ENCODE results near the gene ANO5. TPM values are rescaled to one million over a fixed set of nuclear protein-coding genes. Genes with fewer than 3 reads are reported as not detected.
"Not testable (repeated sequence)": the region's sequence is repeated elsewhere in the genome, so short reads cannot be mapped to it uniquely, and the experiment has no call there.

ANO5 gene
- total RNA-seq, 1 experiment from 2014 or later = not detected

DNA sequence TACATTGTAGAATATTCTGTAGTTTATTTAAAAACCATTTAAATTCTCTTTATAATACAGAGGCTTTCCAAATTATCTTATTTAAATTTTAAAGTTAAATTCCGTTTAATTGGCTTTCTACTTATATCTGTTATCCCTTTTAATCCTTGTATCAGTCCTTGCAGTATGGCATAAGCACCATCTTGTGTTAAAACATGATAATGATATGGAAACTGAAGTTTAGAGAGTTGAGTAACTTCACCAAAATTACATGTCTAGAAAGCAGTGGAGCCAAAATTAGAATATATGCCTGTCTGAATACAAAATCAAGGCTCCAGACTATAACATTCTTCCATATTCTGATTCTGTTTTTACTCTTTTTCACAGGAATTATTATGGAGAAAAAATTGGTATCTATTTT, 57.0 kb downstream of the ANO5 start:
- CTCF ChIA-PET = no interaction called here
- Histone ChIP-seq H3K9me3 (no peaks in the 10 kb centered on the region), H3K36me3 (ENCODE audit: control insufficient read depth, insufficient read depth, low read length) (no peaks in the 10 kb centered on the region), H3K4me3 (ENCODE audit: low read depth, low read length) (no peak overlapping the region), H3K27me3 (replicated peaks; ENCODE audit: control insufficient read depth, insufficient read depth, low read length) (no peaks in the 10 kb centered on the region), H3K4me1 (no peaks in the 10 kb centered on the region)
- DNase-seq = no peak
- H3K4me1 Mint-ChIP-seq (ENCODE audit: low read depth, unreplicated experiment) = no peaks in the 10 kb centered on the region
- H3K4me3 Mint-ChIP-seq (ENCODE audit: unreplicated experiment) = no peak overlapping the region
- BruUV-seq (replicated peaks) = no TSS peak
- no peak overlapping the region for H3K27ac Mint-ChIP-seq (ENCODE audit: unreplicated experiment)
- intact Hi-C loops (cut with micrococcal nuclease; ENCODE audit: unreplicated experiment) = no loop called here
- no peaks in the 10 kb centered on the region for H3K9me3 Mint-ChIP-seq (ENCODE audit: unreplicated experiment)
- TF ChIP-seq, protein P1, sequence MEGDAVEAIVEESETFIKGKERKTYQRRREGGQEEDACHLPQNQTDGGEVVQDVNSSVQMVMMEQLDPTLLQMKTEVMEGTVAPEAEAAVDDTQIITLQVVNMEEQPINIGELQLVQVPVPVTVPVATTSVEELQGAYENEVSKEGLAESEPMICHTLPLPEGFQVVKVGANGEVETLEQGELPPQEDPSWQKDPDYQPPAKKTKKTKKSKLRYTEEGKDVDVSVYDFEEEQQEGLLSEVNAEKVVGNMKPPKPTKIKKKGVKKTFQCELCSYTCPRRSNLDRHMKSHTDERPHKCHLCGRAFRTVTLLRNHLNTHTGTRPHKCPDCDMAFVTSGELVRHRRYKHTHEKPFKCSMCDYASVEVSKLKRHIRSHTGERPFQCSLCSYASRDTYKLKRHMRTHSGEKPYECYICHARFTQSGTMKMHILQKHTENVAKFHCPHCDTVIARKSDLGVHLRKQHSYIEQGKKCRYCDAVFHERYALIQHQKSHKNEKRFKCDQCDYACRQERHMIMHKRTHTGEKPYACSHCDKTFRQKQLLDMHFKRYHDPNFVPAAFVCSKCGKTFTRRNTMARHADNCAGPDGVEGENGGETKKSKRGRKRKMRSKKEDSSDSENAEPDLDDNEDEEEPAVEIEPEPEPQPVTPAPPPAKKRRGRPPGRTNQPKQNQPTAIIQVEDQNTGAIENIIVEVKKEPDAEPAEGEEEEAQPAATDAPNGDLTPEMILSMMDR (IDR thresholded peaks at IDR 0.05; ENCODE audit: insufficient read depth in 1 of 2, low read depth in 1 of 2, low read length in 1 of 2, severe bottlenecking in 1 of 2, unreplicated experiment in 1 of 2) = no peak
- POLR2A ChIA-PET = no interaction called here
- no peaks in the 10 kb centered on the region for H3K36me3 Mint-ChIP-seq (ENCODE audit: insufficient read depth, unreplicated experiment)
- peaks cover 15% of the 10 kb centered on the region for H3K27me3 Mint-ChIP-seq (ENCODE audit: insufficient read depth, unreplicated experiment)

DNA sequence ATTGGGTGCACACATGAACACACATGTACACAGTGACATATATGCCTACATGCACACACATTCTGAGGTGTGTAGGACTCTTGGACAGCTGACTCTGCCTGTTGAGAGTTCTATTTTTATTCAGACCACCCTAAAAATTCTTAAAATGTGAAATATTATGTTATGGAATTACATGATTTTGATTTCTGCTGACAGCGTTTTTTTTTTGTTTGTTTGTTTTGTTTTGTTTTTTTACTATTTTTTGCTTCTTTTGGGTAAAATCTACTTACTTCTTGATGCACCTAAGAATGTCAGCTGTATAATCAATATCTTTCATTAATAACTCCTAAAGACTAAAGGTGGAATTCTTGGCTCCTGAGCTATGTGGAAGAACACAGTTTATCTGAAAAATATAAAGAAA, 64.0 kb downstream of the ANO5 start:
- Histone ChIP-seq H3K9me3 (no peaks in the 10 kb centered on the region), H3K27me3 (replicated peaks; ENCODE audit: control insufficient read depth, insufficient read depth, low read length) (no peaks in the 10 kb centered on the region), H3K4me3 (ENCODE audit: low read depth, low read length) (no peak overlapping the region), H3K4me1 (no peaks in the 10 kb centered on the region), H3K36me3 (ENCODE audit: control insufficient read depth, insufficient read depth, low read length) (no peaks in the 10 kb centered on the region)
- CTCF ChIA-PET = no interaction called here
- peaks cover 2% of the 10 kb centered on the region for H3K27me3 Mint-ChIP-seq (ENCODE audit: insufficient read depth, unreplicated experiment)
- BruUV-seq (replicated peaks) = no TSS peak
- no peak overlapping the region for H3K4me3 Mint-ChIP-seq (ENCODE audit: unreplicated experiment)
- POLR2A ChIA-PET = no interaction called here
- no peaks in the 10 kb centered on the region for H3K9me3 Mint-ChIP-seq (ENCODE audit: unreplicated experiment)
- no peaks in the 10 kb centered on the region for H3K36me3 Mint-ChIP-seq (ENCODE audit: insufficient read depth, unreplicated experiment)
- H3K27ac Mint-ChIP-seq (ENCODE audit: unreplicated experiment) = no peak overlapping the region
- H3K4me1 Mint-ChIP-seq (ENCODE audit: low read depth, unreplicated experiment) = no peaks in the 10 kb centered on the region
- no peak for DNase-seq
- TF ChIP-seq, protein P1 (IDR thresholded peaks at IDR 0.05; ENCODE audit: insufficient read depth in 1 of 2, low read depth in 1 of 2, low read length in 1 of 2, severe bottlenecking in 1 of 2, unreplicated experiment in 1 of 2) = no peak
- intact Hi-C loops (cut with micrococcal nuclease; ENCODE audit: unreplicated experiment) = no loop called here

DNA sequence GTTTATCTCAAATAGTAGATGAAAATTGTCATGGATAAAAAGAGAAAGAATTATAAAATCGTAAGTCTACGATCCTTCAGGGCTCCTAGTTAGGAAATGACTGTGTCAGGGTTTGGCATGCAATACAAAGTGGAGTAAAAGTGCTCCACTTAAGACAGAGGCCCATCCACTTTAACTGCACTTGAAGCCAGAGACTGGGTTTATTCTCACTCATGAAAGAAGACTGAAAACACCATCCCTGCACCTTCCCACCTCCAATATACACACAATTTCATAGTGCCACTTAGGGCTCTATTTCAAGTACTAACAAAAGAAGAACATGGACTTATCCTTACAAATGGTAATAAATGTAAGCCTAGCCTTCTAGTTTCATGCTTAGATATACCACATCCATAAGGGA, 70.7 kb downstream of the ANO5 start:
- DNase-seq = no peak
- no peaks in the 10 kb centered on the region for H3K9me3 ChIP-seq
- ChIA-PET CTCF (no interaction called here), POLR2A (interaction anchor here (0.7 kb wide), 1 partner anchor 962 kb away, joined by 3 read pairs; no protein-coding TSS in a partner anchor)
- Mint-ChIP-seq H3K4me3 (ENCODE audit: unreplicated experiment) (no peak overlapping the region), H3K27me3 (ENCODE audit: insufficient read depth, unreplicated experiment) (peaks cover 2% of the 10 kb centered on the region), H3K4me1 (ENCODE audit: low read depth, unreplicated experiment) (no peaks in the 10 kb centered on the region), H3K36me3 (ENCODE audit: insufficient read depth, unreplicated experiment) (no peaks in the 10 kb centered on the region), H3K9me3 (ENCODE audit: unreplicated experiment) (no peaks in the 10 kb centered on the region), H3K27ac (ENCODE audit: unreplicated experiment) (no peak overlapping the region)
- BruUV-seq (replicated peaks) = no TSS peak
- H3K27me3 ChIP-seq (replicated peaks; ENCODE audit: control insufficient read depth, insufficient read depth, low read length) = no peaks in the 10 kb centered on the region
- TF ChIP-seq, protein P1 (IDR thresholded peaks at IDR 0.05; ENCODE audit: insufficient read depth in 1 of 2, low read depth in 1 of 2, low read length in 1 of 2, severe bottlenecking in 1 of 2, unreplicated experiment in 1 of 2) = no peak
- H3K36me3 ChIP-seq (ENCODE audit: control insufficient read depth, insufficient read depth, low read length) = no peaks in the 10 kb centered on the region
- no peak overlapping the region for H3K4me3 ChIP-seq (ENCODE audit: low read depth, low read length)
- H3K4me1 ChIP-seq = no peaks in the 10 kb centered on the region
- intact Hi-C loops (cut with micrococcal nuclease; ENCODE audit: unreplicated experiment) = no loop called here

DNA sequence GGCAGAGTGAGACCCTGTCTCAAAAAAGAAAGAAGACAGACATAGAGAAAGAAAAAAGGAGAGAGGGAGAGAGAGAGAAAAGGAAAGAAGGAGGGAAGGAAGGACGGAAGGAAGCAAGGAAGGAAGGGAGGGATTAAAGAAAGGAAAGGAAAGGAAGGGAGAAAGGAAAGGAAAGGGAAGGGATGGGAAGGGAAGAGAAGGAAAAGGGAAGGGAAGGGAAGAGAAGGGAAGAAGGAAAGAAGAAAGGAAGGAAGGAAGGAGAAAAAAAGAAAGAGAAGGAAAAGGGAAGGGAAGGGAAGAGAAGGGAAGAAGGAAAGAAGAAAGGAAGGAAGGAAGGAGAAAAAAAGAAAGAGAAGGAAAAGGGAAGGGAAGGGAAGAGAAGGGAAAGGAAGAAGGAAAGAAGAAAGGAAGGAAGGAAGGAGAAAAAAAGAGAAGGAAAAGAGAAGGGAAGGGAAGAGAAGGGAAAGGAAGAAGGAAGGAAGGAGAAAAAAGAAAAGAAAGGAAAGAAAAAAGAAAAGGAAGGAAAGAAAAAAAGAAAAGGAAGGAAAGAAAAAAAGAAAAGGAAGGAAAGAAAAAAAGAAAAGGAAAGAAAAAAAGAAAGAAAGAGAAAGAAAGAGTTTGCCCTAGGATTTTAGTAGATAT, 76.2 kb downstream of the ANO5 start:
- CTCF ChIA-PET; H3K27ac Mint-ChIP-seq (ENCODE audit: unreplicated experiment); H3K4me3 Mint-ChIP-seq (ENCODE audit: unreplicated experiment); DNase-seq; POLR2A ChIA-PET; H3K36me3 ChIP-seq (ENCODE audit: control insufficient read depth, insufficient read depth, low read length); H3K27me3 Mint-ChIP-seq (ENCODE audit: insufficient read depth, unreplicated experiment); H3K4me1 Mint-ChIP-seq (ENCODE audit: low read depth, unreplicated experiment); H3K4me1 ChIP-seq; H3K27me3 ChIP-seq (replicated peaks; ENCODE audit: control insufficient read depth, insufficient read depth, low read length); H3K4me3 ChIP-seq (ENCODE audit: low read depth, low read length); H3K9me3 Mint-ChIP-seq (ENCODE audit: unreplicated experiment); H3K36me3 Mint-ChIP-seq (ENCODE audit: insufficient read depth, unreplicated experiment); H3K9me3 ChIP-seq; BruUV-seq (replicated peaks); intact Hi-C loops (cut with micrococcal nuclease; ENCODE audit: unreplicated experiment): not testable (repeated sequence)
